Neuronal stem cell (in vitro differentiated cells): ENCODE measurements around the gene MBP.
A peak's percentile ranks its signal among the peaks of the same experiment; 100 is the strongest.

Experiments
- DNase-seq: peaks from one replicate; pipeline ENCODE4 v3.0.0-alpha.2; 2013; ENCODE audit warnings: low spot score
- H2AFZ ChIP-seq: one replicate; pipeline ENCODE4 v1.6.1; 2013; ENCODE audit warnings: mild to moderate bottlenecking, low read length, inconsistent platforms
- H2AK5ac ChIP-seq: 2 replicates; pipeline ENCODE4 v1.6.1; 2013; ENCODE audit warnings: low read depth, mild to moderate bottlenecking, inconsistent platforms, low read length, moderate library complexity, mixed read lengths
- H2BK120ac ChIP-seq: 2 replicates; pipeline ENCODE4 v1.6.1; 2013; ENCODE audit warnings: low read depth, mild to moderate bottlenecking, inconsistent platforms, low read length, moderate library complexity, mixed read lengths
- H2BK12ac ChIP-seq: one replicate; pipeline ENCODE4 v1.6.1; 2013; ENCODE audit warnings: low read length, inconsistent platforms
- H2BK15ac ChIP-seq: 2 replicates; pipeline ENCODE4 v1.6.1; 2013; ENCODE audit warnings: mild to moderate bottlenecking, low read length, inconsistent platforms, mixed read lengths
- H2BK5ac ChIP-seq: one replicate; pipeline ENCODE4 v1.6.1; 2013; ENCODE audit warnings: inconsistent platforms, mild to moderate bottlenecking, low read length, moderate library complexity
- H3K14ac ChIP-seq: one replicate; pipeline ENCODE4 v1.6.1; 2013; ENCODE audit warnings: low read length, inconsistent platforms
- H3K18ac ChIP-seq: 2 replicates; pipeline ENCODE4 v1.6.1; 2013; ENCODE audit warnings: low read length, inconsistent platforms
- H3K23ac ChIP-seq: 2 replicates; pipeline ENCODE4 v1.6.1; 2013; ENCODE audit warnings: low read depth, mild to moderate bottlenecking, mixed read lengths, low read length, inconsistent platforms; ENCODE audit not compliant: poor library complexity
- H3K27ac ChIP-seq: replicated peaks from 3 replicates; pipeline ENCODE4 v1.5.1; 2013; ENCODE audit warnings: low read length, inconsistent platforms
- H3K27me3 ChIP-seq, 3 experiments: 2 replicates each; pipeline ENCODE4 v1.6.1; 2013; ENCODE audit warnings: low read length in 3 of 3, mild to moderate bottlenecking in 2 of 3, inconsistent platforms in 1 of 3, low read depth in 1 of 3, mixed read lengths in 1 of 3, moderate library complexity in 1 of 3; ENCODE audit not compliant: control insufficient read depth in 3 of 3, insufficient read depth in 3 of 3
- H3K36me3 ChIP-seq, 2 donors: replicated peaks in 1 of 2; 2 replicates each; pipeline ENCODE4 v1.6.1; 2013; ENCODE audit warnings: low read length in 2 of 2; ENCODE audit not compliant: control insufficient read depth in 2 of 2, insufficient read depth in 2 of 2
- H3K4ac ChIP-seq: 2 replicates; pipeline ENCODE4 v1.6.1; 2013; ENCODE audit warnings: inconsistent platforms, mild to moderate bottlenecking, low read length, moderate library complexity
- H3K4me1 ChIP-seq, 2 donors: 1 replicate in 1 of 2; 2 replicates in 1 of 2; pipeline ENCODE4 v1.6.1; 2013; ENCODE audit warnings: low read length in 2 of 2, low read depth in 1 of 2; ENCODE audit not compliant: control insufficient read depth in 2 of 2, insufficient read depth in 1 of 2
- H3K4me2 ChIP-seq: one replicate; pipeline ENCODE4 v1.6.1; 2013; ENCODE audit warnings: mild to moderate bottlenecking, low read length, inconsistent platforms; ENCODE audit not compliant: insufficient read depth, poor library complexity, severe bottlenecking
- H3K4me3 ChIP-seq, 2 donors: 2 replicates each; pipeline ENCODE4 v1.5.1; 2013; ENCODE audit warnings: low read length in 2 of 2, mild to moderate bottlenecking in 2 of 2, inconsistent platforms in 1 of 2, moderate library complexity in 1 of 2
- H3K79me1 ChIP-seq: one replicate; pipeline ENCODE4 v1.6.1; 2013; ENCODE audit warnings: low read depth, mild to moderate bottlenecking, inconsistent platforms, low read length, moderate library complexity
- H3K9ac ChIP-seq: one replicate; pipeline ENCODE4 v1.6.1; 2013; ENCODE audit warnings: mild to moderate bottlenecking, low read depth, low read length, inconsistent platforms; ENCODE audit not compliant: poor library complexity
- H3K9me3 ChIP-seq, 2 donors: replicated peaks in 1 of 2; 2 replicates each; pipeline versions ENCODE3 to v1.6.1; 2013; ENCODE audit warnings: low read length in 2 of 2, mild to moderate bottlenecking in 2 of 2, inconsistent platforms in 1 of 2, low read depth in 1 of 2, mixed read lengths in 1 of 2, moderate library complexity in 1 of 2; ENCODE audit not compliant: control insufficient read depth in 2 of 2, insufficient read depth in 1 of 2
- H4K8ac ChIP-seq: one replicate; pipeline ENCODE4 v1.6.1; 2013; ENCODE audit warnings: low read depth, mild to moderate bottlenecking, inconsistent platforms, low read length, moderate library complexity
- H4K91ac ChIP-seq: one replicate; pipeline ENCODE4 v1.6.1; 2013; ENCODE audit warnings: low read length, low read depth, mild to moderate bottlenecking, inconsistent platforms; ENCODE audit not compliant: poor library complexity
- WGBS, 2 donors: extraction: QIAGEN DNeasy Blood & Tissue Kit; methylation state at CpG; one replicate each; pipeline ENCODE4 v1.1.7; 2013; ENCODE audit warnings: missing lambda C conversion rate in 2 of 2, mixed read lengths in 1 of 2; ENCODE audit not compliant: insufficient read length in 2 of 2, insufficient replicate concordance in 1 of 2; ENCODE audit errors: extremely low coverage in 2 of 2; 5-methylcytosine and 5-hydroxymethylcytosine counted together

The MBP gene

DNA sequence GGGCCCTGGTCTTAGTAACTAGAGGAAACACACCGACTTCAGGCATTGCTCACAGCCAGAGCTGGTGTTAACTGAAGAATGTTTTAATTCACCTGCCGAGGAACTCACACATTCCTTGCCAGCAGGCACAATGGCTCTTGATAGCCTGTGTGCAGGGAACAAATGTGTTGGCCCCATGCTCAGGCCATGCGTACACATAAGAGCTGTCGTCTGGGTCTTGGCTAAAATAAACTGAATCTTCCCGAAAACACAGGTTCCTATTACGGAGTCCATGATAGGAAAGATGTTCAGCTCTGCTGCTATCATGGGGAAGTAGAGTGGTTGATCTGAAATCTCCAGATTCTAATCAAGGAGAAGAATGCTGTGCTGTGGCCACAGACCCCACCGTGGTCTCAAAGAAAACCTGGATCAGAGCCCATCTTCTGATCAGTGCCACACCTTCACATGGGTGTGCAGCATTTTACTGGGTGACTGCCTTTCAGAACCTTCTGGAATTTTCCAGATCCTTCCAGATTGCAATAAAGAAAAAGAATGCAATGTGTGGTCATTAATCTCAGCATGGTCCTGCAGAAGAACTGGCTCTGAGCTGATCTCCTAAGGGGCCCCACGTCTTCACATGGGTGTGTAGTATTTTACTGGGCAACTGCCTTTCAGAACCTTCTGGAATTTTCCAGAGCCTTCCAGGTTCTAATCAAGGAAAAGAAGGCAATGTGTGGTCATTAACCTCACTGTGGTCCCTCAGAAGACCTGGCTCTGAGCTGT lies 17.2 kb downstream of the MBP start:
- Histone ChIP-seq H3K4ac (no peak overlapping the region), H3K9me3 (peaks cover 0 to 4% of the 10 kb centered on the region in 2 donors), H3K4me3 (no peak overlapping the region), H2AK5ac (no peak overlapping the region), H2BK120ac (no peak overlapping the region), H3K23ac (no peak overlapping the region), H4K91ac (no peak overlapping the region), H3K4me2 (no peak overlapping the region), H3K9ac (no peak overlapping the region), H2BK5ac (no peak overlapping the region), H3K4me1 (peaks cover 0 to 3% of the 10 kb centered on the region in 2 donors), H4K8ac (no peak overlapping the region), H2AFZ (no peak overlapping the region), H3K36me3 (no peaks in the 10 kb centered on the region), H2BK12ac (no peak overlapping the region), H2BK15ac (no peak overlapping the region), H3K27me3 (no peaks in the 10 kb centered on the region), H3K14ac (no peak overlapping the region), H3K79me1 (no peaks in the 10 kb centered on the region), H3K18ac (no peak overlapping the region), H3K27ac (no peak overlapping the region)
- no CpG with 5 or more reads among the region's 8 CpGs for WGBS, 2 donors
- no peak for DNase-seq

- Histone ChIP-seq H3K23ac (no peak overlapping the region), H2AFZ (peak overlapping the region; percentile 10), H3K4me3 (no peak overlapping the region), H2BK120ac (no peak overlapping the region), H3K27ac (no peak overlapping the region), H3K9me3 (peaks cover 0 to 4% of the 10 kb centered on the region in 2 donors), H3K4ac (no peak overlapping the region), H2BK5ac (no peak overlapping the region), H2AK5ac (no peak overlapping the region), H3K79me1 (no peaks in the 10 kb centered on the region), H2BK12ac (no peak overlapping the region), H3K36me3 (no peaks in the 10 kb centered on the region), H3K14ac (peak overlapping the region; percentile 39), H4K91ac (no peak overlapping the region), H3K18ac (peak overlapping the region; percentile 40), H3K9ac (peak overlapping the region; percentile 44), H3K4me1 (peaks cover 0 to 3% of the 10 kb centered on the region in 2 donors), H3K4me2 (no peak overlapping the region), H4K8ac (peak overlapping the region; percentile 83), H3K27me3 (no peaks in the 10 kb centered on the region), H2BK15ac (peak overlapping the region; percentile 12)
- no CpG with 5 or more reads among the region's 25 CpGs for WGBS, 2 donors
- no peak for DNase-seq
Observed at GRCh38 chr18:77114415-77115191, 18.0 kb downstream of the MBP start.

- Histone ChIP-seq H3K36me3 (no peaks in the 10 kb centered on the region), H3K79me1 (no peaks in the 10 kb centered on the region), H4K8ac (no peak overlapping the region), H3K4ac (no peak overlapping the region), H2BK12ac (no peak overlapping the region), H3K9me3 (peaks cover 0 to 2% of the 10 kb centered on the region in 2 donors), H3K4me2 (no peak overlapping the region), H3K18ac (no peak overlapping the region), H2BK120ac (no peak overlapping the region), H3K23ac (no peak overlapping the region), H2BK15ac (no peak overlapping the region), H3K9ac (no peak overlapping the region), H3K4me3 (no peak overlapping the region), H4K91ac (no peak overlapping the region), H3K27ac (no peak overlapping the region), H2AK5ac (no peak overlapping the region), H3K14ac (no peak overlapping the region), H2BK5ac (no peak overlapping the region), H3K27me3 (no peaks in the 10 kb centered on the region), H2AFZ (peak overlapping the region; percentile 10), H3K4me1 (peaks cover 0 to 3% of the 10 kb centered on the region in 2 donors)
- no CpG with 5 or more reads among the region's 2 CpGs for WGBS, 2 donors
- DNase-seq, result no peak
Observed at GRCh38 chr18:77114152-77114414, 18.5 kb downstream of the MBP start.

- no peak overlapping the region for H2BK15ac ChIP-seq
- no peak overlapping the region for H2BK5ac ChIP-seq
- H3K4me2 ChIP-seq, result no peak overlapping the region
- no peak overlapping the region for H3K18ac ChIP-seq
- H2BK120ac ChIP-seq, result no peak overlapping the region
- no peak overlapping the region for H3K27ac ChIP-seq
- no peaks in the 10 kb centered on the region for H3K9me3 ChIP-seq
- H2AFZ ChIP-seq, result no peak overlapping the region
- no peak overlapping the region for H3K23ac ChIP-seq
- H3K14ac ChIP-seq, result no peak overlapping the region
- H4K91ac ChIP-seq, result no peak overlapping the region
- peak overlapping the region in 1 of 2 donors; percentile 18 for H3K4me3 ChIP-seq
- H3K79me1 ChIP-seq, result no peaks in the 10 kb centered on the region
- no peak overlapping the region for H4K8ac ChIP-seq
- H3K9ac ChIP-seq, result no peak overlapping the region
- WGBS, 2 donors, result no CpG with 5 or more reads among the region's 15 CpGs
- H3K4me1 ChIP-seq, result peaks cover 0 to 4% of the 10 kb centered on the region in 2 donors
- no peaks in the 10 kb centered on the region for H3K36me3 ChIP-seq
- DNase-seq, result no peak
- H2AK5ac ChIP-seq, result no peak overlapping the region
- no peak overlapping the region for H3K4ac ChIP-seq
- H3K27me3 ChIP-seq, result no peaks in the 10 kb centered on the region
- H2BK12ac ChIP-seq, result no peak overlapping the region
Observed at GRCh38 chr18:77113361-77114151, 19.0 kb downstream of the MBP start.
